ENCODE data around the gene TEK.
"Not testable (repeated sequence)": the region's sequence is repeated elsewhere in the genome, so short reads cannot be mapped to it uniquely, and the experiment has no call there.

TEK gene

GRCh38 chr9:27212191-27212590 lies 103.2 kb downstream of the TEK start:
- Histone ChIP-seq H3K4me3 (ENCODE audit: low read length) (no peak overlapping the region), H3K27me3 (ENCODE audit: control insufficient read depth, low read length) (no peaks in the 10 kb centered on the region), H3K27ac (ENCODE audit: low read depth, low read length) (no peak overlapping the region), H3K4me2 (ENCODE audit: low read length) (no peak overlapping the region), H3K9me3 (ENCODE audit: control insufficient read depth, insufficient read depth, low read length) (no peaks in the 10 kb centered on the region), H4K20me1 (ENCODE audit: control insufficient read depth, insufficient read depth, low read depth, low read length) (no peaks in the 10 kb centered on the region), H3K79me2 (ENCODE audit: control insufficient read depth, low read length) (no peaks in the 10 kb centered on the region), H3K4me1 (ENCODE audit: control insufficient read depth, low read length) (no peaks in the 10 kb centered on the region), H3F3A (ENCODE audit: control insufficient read depth, insufficient read depth) (no peaks in the 10 kb centered on the region), H3K9me2 (replicated peaks; ENCODE audit: control insufficient read depth, low read length) (no peaks in the 10 kb centered on the region), H3K36me3 (ENCODE audit: control insufficient read depth, low read length) (no peaks in the 10 kb centered on the region)
- TF ChIP-seq EZH2phosphoT487 (IDR thresholded peaks at IDR 0.05; ENCODE audit: borderline replicate concordance, low read length) (no peak), CTCF (IDR thresholded peaks at IDR 0.05; ENCODE audit: low read depth, low read length, poor library complexity, severe bottlenecking) (no peak)

- TF ChIP-seq EZH2phosphoT487 (IDR thresholded peaks at IDR 0.05; ENCODE audit: borderline replicate concordance, low read length) (no peak), CTCF (IDR thresholded peaks at IDR 0.05; ENCODE audit: low read depth, low read length, poor library complexity, severe bottlenecking) (no peak)
- H3K4me2 ChIP-seq (ENCODE audit: low read length): no peak overlapping the region
- H3K4me3 ChIP-seq (ENCODE audit: low read length): no peak overlapping the region
- H3F3A ChIP-seq (ENCODE audit: control insufficient read depth, insufficient read depth): no peaks in the 10 kb centered on the region
- H3K27me3 ChIP-seq (ENCODE audit: control insufficient read depth, low read length): no peaks in the 10 kb centered on the region
- no peaks in the 10 kb centered on the region for H3K9me3 ChIP-seq (ENCODE audit: control insufficient read depth, insufficient read depth, low read length)
- no peaks in the 10 kb centered on the region for H3K79me2 ChIP-seq (ENCODE audit: control insufficient read depth, low read length)
- H4K20me1 ChIP-seq (ENCODE audit: control insufficient read depth, insufficient read depth, low read depth, low read length): no peaks in the 10 kb centered on the region
- no peak overlapping the region for H3K27ac ChIP-seq (ENCODE audit: low read depth, low read length)
- no peaks in the 10 kb centered on the region for H3K9me2 ChIP-seq (replicated peaks; ENCODE audit: control insufficient read depth, low read length)
- H3K36me3 ChIP-seq (ENCODE audit: control insufficient read depth, low read length): no peaks in the 10 kb centered on the region
- no peaks in the 10 kb centered on the region for H3K4me1 ChIP-seq (ENCODE audit: control insufficient read depth, low read length)
Observed at GRCh38 chr9:27212621-27213020, 103.6 kb downstream of the TEK start.

GRCh38 chr9:27227192-27227591 lies 118.2 kb downstream of the TEK start:
- Histone ChIP-seq H3K79me2 (ENCODE audit: control insufficient read depth, low read length) (no peaks in the 10 kb centered on the region), H4K20me1 (ENCODE audit: control insufficient read depth, insufficient read depth, low read depth, low read length) (no peaks in the 10 kb centered on the region), H3K36me3 (ENCODE audit: control insufficient read depth, low read length) (no peaks in the 10 kb centered on the region), H3K27me3 (ENCODE audit: control insufficient read depth, low read length) (no peaks in the 10 kb centered on the region), H3K4me3 (ENCODE audit: low read length) (no peak overlapping the region), H3K9me2 (replicated peaks; ENCODE audit: control insufficient read depth, low read length) (no peaks in the 10 kb centered on the region), H3F3A (ENCODE audit: control insufficient read depth, insufficient read depth) (no peaks in the 10 kb centered on the region), H3K27ac (ENCODE audit: low read depth, low read length) (no peak overlapping the region), H3K4me2 (ENCODE audit: low read length) (no peak overlapping the region), H3K4me1 (ENCODE audit: control insufficient read depth, low read length) (no peaks in the 10 kb centered on the region), H3K9me3 (ENCODE audit: control insufficient read depth, insufficient read depth, low read length) (no peaks in the 10 kb centered on the region)
- TF ChIP-seq EZH2phosphoT487 (IDR thresholded peaks at IDR 0.05; ENCODE audit: borderline replicate concordance, low read length) (no peak), CTCF (IDR thresholded peaks at IDR 0.05; ENCODE audit: low read depth, low read length, poor library complexity, severe bottlenecking) (no peak)

GRCh38 chr9:27239648-27240047 lies 130.6 kb downstream of the TEK start:
- H3K4me3 ChIP-seq (ENCODE audit: low read length); H3K79me2 ChIP-seq (ENCODE audit: control insufficient read depth, low read length); H3K4me1 ChIP-seq (ENCODE audit: control insufficient read depth, low read length); H3F3A ChIP-seq (ENCODE audit: control insufficient read depth, insufficient read depth); H4K20me1 ChIP-seq (ENCODE audit: control insufficient read depth, insufficient read depth, low read depth, low read length); H3K9me2 ChIP-seq (replicated peaks; ENCODE audit: control insufficient read depth, low read length); H3K27ac ChIP-seq (ENCODE audit: low read depth, low read length); H3K36me3 ChIP-seq (ENCODE audit: control insufficient read depth, low read length); H3K4me2 ChIP-seq (ENCODE audit: low read length); H3K9me3 ChIP-seq (ENCODE audit: control insufficient read depth, insufficient read depth, low read length); H3K27me3 ChIP-seq (ENCODE audit: control insufficient read depth, low read length): not testable (repeated sequence)

All from DOHH2 (cell line).